AG04450 (cell line): ENCODE measurements around the gene BBS9. TPM values are rescaled to one million over a fixed set of nuclear protein-coding genes. Genes with fewer than 3 reads are reported as not detected.

ENCODE experiments used
- CTCF ChIA-PET: fragments of 300-600, 350-600 bp; formaldehyde crosslinking; extraction: SDS; loops from one replicate; lab custom pipeline; 2022; ENCODE audit warnings: antibody characterized with exemption, inconsistent platforms; lab: Charles Lee
- POLR2A ChIA-PET: fragments of 350-600 bp; formaldehyde crosslinking; extraction: SDS; loops from one replicate; lab custom pipeline; 2021; ENCODE audit warnings: antibody characterized with exemption, inconsistent platforms; lab: Yijun Ruan, JAX
- DNase-seq: peaks from one replicate; pipeline ENCODE4 v3.0.0-alpha.2; 2011; ENCODE audit warnings: low read depth, low spot score
- H3K27ac ChIP-seq: one replicate; pipeline ENCODE4 v1.5.1; 2012; ENCODE audit warnings: low read depth, low read length, control low read depth
- H3K27me3 ChIP-seq: one replicate; pipeline ENCODE4 v1.6.0; 2012; ENCODE audit warnings: low read length; ENCODE audit not compliant: control insufficient read depth, insufficient read depth
- H3K4me3 ChIP-seq: 2 replicates; pipeline ENCODE4 v1.5.1; 2011; ENCODE audit warnings: mild to moderate bottlenecking, low read depth, low read length, control low read depth
- H3K9me3 ChIP-seq: 2 replicates; pipeline ENCODE4 v1.5.1; 2012; ENCODE audit warnings: low read length; ENCODE audit not compliant: control insufficient read depth, insufficient read depth
- polyA plus RNA-seq: library from polyadenylated mRNA; depleted of rRNA; stranded (reverse); fragments of >200 nt; gene quantifications from 2 replicates; pipeline ENCODE4 v1.2.3, GENCODE V29; 2011
- TF ChIP-seq, protein P1 (sequence below): IDR thresholded peaks from 2 replicates; pipeline ENCODE4 v1.5.1; 2011; ENCODE audit warnings: low read depth, low read length, control low read depth, inconsistent platforms

Gene BBS9
- polyA plus RNA-seq, 1 experiment: 15.6 TPM

DNA sequence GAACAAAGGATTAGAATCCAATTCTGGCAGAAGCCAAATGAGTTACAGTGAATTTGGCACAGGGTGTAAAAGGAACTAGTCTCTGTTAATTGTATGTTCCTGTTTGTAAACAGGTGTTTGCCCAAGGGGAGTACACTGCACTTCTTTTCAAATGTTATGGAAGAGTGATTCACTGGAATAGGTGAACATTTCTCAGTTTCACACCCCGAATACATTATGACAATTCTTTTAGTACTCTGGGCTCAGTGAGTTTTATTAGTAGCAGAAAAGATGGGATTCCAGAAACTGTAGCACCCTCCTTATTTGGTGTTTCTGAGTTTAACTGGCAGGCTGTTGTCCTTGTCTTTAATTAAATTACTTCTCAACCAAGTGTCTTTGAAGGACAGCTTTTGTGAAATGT, 329.2 kb downstream of the BBS9 start:
- POLR2A ChIA-PET: no interaction called here
- no peak overlapping the region for H3K4me3 ChIP-seq
- TF ChIP-seq, protein P1, sequence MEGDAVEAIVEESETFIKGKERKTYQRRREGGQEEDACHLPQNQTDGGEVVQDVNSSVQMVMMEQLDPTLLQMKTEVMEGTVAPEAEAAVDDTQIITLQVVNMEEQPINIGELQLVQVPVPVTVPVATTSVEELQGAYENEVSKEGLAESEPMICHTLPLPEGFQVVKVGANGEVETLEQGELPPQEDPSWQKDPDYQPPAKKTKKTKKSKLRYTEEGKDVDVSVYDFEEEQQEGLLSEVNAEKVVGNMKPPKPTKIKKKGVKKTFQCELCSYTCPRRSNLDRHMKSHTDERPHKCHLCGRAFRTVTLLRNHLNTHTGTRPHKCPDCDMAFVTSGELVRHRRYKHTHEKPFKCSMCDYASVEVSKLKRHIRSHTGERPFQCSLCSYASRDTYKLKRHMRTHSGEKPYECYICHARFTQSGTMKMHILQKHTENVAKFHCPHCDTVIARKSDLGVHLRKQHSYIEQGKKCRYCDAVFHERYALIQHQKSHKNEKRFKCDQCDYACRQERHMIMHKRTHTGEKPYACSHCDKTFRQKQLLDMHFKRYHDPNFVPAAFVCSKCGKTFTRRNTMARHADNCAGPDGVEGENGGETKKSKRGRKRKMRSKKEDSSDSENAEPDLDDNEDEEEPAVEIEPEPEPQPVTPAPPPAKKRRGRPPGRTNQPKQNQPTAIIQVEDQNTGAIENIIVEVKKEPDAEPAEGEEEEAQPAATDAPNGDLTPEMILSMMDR: no peak
- CTCF ChIA-PET: interaction anchor here (0.8 to 3.8 kb wide), 11 partner anchors 12 to 474 kb away, joined by 3 to 35 read pairs (median 5); no protein-coding TSS in a partner anchor
- no peaks in the 10 kb centered on the region for H3K27me3 ChIP-seq
- H3K27ac ChIP-seq: no peak overlapping the region
- no peaks in the 10 kb centered on the region for H3K9me3 ChIP-seq
- DNase-seq: no peak

DNA sequence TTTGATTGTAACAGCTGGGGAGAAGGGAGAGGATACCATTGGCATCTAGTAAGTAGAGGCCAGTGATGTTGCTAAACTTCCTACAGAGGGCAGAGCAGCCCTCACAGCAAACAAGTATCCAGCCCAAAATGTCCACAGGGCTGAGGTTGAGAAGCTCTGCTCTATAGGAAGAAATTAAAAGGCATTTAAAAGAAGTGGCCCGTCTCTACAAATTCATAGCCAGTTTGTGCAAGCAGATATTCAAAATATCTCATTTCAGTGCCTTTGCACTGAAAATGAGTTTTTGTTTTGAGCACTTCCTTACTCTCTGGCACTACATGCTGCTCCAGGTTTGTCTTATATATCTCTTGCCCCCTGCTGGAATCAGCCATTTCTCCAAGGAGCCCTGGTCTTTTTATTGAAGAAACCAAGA, 330.0 kb downstream of the BBS9 start:
- CTCF ChIA-PET: interaction anchor here (0.6 to 3.8 kb wide), 35 partner anchors 9 to 633 kb away, joined by 3 to 35 read pairs (median 4); no protein-coding TSS in a partner anchor
- no peak overlapping the region for H3K4me3 ChIP-seq
- POLR2A ChIA-PET: no interaction called here

DNA sequence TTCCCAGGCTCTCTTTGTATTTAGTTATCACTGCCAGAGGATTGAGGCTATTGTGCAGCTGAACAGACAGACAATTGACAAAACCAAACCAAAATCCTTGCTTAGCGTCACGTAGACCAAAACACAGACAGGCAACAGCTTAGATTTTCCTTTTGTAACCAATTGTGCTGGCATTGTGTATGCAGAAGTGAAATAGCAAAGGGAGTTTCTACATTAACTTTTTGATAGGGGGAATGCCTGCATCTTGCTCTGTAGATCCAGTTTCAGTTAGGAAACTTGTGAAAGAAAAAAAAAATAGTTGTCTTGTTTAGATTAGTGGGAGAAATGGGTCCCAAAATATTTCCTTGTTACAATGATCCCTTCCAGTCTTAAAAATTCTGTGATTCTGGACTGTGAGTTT, 333.8 kb downstream of the BBS9 start:
- DNase-seq: no peak
- no peak overlapping the region for H3K4me3 ChIP-seq
- H3K9me3 ChIP-seq: no peaks in the 10 kb centered on the region
- TF ChIP-seq, protein P1: no peak
- no peak overlapping the region for H3K27ac ChIP-seq
- ChIA-PET POLR2A (no interaction called here), CTCF (interaction anchor here (1.2 to 1.8 kb wide), 2 partner anchors 432 to 470 kb away, joined by 4 to 9 read pairs; no protein-coding TSS in a partner anchor)
- no peaks in the 10 kb centered on the region for H3K27me3 ChIP-seq

More for the DNA sequence above, 330.0 kb downstream of the BBS9 start:
- DNase-seq: peak; percentile 3
- Histone ChIP-seq H3K9me3 (no peaks in the 10 kb centered on the region), H3K27me3 (no peaks in the 10 kb centered on the region), H3K27ac (no peak overlapping the region)
- TF ChIP-seq, protein P1: peak; percentile 57

DNA sequence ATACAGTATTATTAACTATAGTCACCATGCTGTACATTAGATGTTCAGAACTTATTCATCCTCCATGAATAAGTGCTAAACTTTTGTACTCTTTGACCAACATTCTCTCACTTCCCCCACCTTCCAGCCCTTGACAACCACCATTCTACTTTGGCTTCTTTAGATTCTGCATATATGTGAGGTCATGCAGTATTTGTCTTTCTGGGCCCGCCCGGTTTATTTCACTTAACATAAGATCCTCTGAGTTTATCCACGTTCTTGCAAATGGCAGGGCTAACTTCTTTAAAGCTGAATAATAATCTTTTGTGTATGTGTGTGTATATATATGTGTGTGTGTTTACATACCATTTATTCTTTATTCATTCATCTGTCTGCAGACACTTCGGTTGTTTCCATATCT, 336.8 kb downstream of the BBS9 start:
- CTCF ChIA-PET: no interaction called here
- no peak for DNase-seq

DNA sequence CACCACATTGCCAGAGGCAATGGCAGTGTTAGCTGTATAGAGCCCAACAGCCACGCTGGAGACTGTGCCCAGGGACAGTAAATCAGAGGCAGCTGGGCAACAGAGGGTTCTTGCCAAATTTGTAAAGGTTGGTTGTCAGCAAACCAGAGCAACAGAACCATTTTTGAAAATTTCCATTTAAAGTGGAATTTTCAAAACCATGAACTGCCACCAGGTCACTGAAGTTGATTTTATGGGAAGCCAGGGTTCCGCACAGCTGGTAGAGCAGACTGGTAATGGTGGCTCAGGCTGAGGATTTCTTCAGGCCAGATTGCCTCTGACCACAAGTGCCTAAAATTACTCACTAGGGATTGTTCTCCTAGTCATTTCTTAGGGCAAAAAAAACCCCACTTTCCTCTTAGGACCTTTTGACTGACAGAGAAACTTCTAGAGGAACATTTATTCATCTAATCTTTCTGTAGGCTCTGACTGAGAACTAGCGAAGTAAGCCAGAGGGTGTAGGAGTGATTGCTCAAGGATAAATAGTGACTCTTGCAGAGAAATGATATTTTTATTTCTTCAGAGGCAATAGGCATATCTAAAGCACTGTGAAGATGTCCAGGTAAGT, 342.4 kb downstream of the BBS9 start:
- Histone ChIP-seq H3K27me3 (no peaks in the 10 kb centered on the region), H3K9me3 (no peaks in the 10 kb centered on the region), H3K27ac (no peak overlapping the region), H3K4me3 (no peak overlapping the region)
- no peak for DNase-seq
- CTCF ChIA-PET: no interaction called here
- POLR2A ChIA-PET: no interaction called here
- TF ChIP-seq, protein P1: no peak

More for the DNA sequence above, 336.8 kb downstream of the BBS9 start:
- POLR2A ChIA-PET: no interaction called here
- Histone ChIP-seq H3K27ac (no peak overlapping the region), H3K4me3 (no peak overlapping the region), H3K9me3 (no peaks in the 10 kb centered on the region), H3K27me3 (no peaks in the 10 kb centered on the region)
- TF ChIP-seq, protein P1: no peak
